Activated T-cell treated with anti-CD3 and anti-CD28 coated beads, Interleukin-2, amount 50 U/mL, for 72 hours (primary cell): ENCODE data around the gene PTBP3. TPM values are rescaled to one million over a fixed set of nuclear protein-coding genes. Genes with fewer than 3 reads are reported as not detected.
"Not testable (repeated sequence)": the region's sequence is repeated elsewhere in the genome, so short reads cannot be mapped to it uniquely, and the experiment has no call there.

Source experiments
- ATAC-seq, 2 donors: fragments of 150-1000 bp; cut with Tn5 transposase; replicated peaks in 1 of 2; 2 replicates each; pipeline ENCODE4 v1.10.0; 2021; ENCODE audit warnings: moderate library complexity in 2 of 2, mild to moderate bottlenecking in 1 of 2
- DNase-seq, 2 donors: peaks; one replicate each; pipeline ENCODE4 v3.0.0; 2021 to 2022; ENCODE audit warnings: mixed read lengths in 1 of 2
- H3K27ac Mint-ChIP-seq: one replicate; pipeline ENCODE4 v1.8.0; 2022; ENCODE audit warnings: mild to moderate bottlenecking, moderate library complexity, mixed read lengths
- H3K27me3 Mint-ChIP-seq: one replicate; pipeline ENCODE4 v1.8.0; 2022; ENCODE audit warnings: low read depth, mixed read lengths
- H3K36me3 Mint-ChIP-seq, 2 donors: one replicate each; pipeline ENCODE4 v1.8.0; 2022; ENCODE audit warnings: mixed read lengths in 2 of 2, mild to moderate bottlenecking in 1 of 2; ENCODE audit not compliant: insufficient read depth in 2 of 2
- H3K4me1 Mint-ChIP-seq: one replicate; pipeline ENCODE4 v1.8.0; 2022; ENCODE audit warnings: low read depth, mixed read lengths
- H3K4me3 Mint-ChIP-seq, 2 donors: one replicate each; pipeline ENCODE4 v1.8.0; 2022; ENCODE audit warnings: mild to moderate bottlenecking in 2 of 2, mixed read lengths in 2 of 2, moderate library complexity in 2 of 2
- H3K9me3 Mint-ChIP-seq, 2 donors: one replicate each; pipeline ENCODE4 v1.8.0; 2022; ENCODE audit warnings: mixed read lengths in 2 of 2
- total RNA-seq, 2 donors: library from RNA; stranded (reverse); gene quantifications; one replicate each; pipeline ENCODE4 v1.2.3, GENCODE V29; 2022

PTBP3 gene
- total RNA-seq, 2 donors from 2014 or later: 125 to 138 TPM

DNA sequence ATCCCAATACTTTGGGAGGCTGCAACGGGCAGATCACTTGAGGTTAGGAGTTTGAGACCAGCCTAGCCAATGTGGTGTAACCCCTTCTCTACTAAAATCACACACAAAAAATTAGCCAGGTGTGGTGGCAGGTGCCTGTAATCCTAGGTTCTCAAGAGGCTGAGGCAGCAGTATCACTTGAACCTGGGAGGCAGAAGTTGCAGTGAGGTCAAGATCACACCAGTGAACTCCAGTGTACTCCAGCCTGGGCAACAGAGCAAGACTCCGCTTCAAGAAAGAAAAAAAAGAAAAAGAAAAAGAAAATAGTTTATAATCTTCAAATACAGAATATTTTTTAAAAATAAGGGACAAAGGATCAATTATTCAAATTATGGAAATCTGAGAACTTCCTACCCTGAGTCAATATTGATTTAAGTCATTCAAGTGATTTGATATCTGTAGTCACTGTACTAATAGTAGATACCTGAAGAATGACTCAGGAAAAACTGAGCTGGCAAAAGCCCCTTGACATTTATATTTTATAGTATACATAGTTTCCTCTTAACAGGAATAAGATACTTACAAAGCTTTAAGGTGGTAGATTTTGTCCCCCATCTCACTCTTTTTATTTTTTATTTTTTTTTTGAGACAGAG is 61.8 kb downstream of the PTBP3 start:
- DNase-seq (no peak), ATAC-seq (no peak)
- H3K4me1 Mint-ChIP-seq: peaks cover 39% of the 10 kb centered on the region
- no peak overlapping the region for H3K27ac Mint-ChIP-seq
- H3K36me3 Mint-ChIP-seq: peaks cover 0 to 2% of the 10 kb centered on the region in 2 donors
- H3K4me3 Mint-ChIP-seq: no peak overlapping the region
- H3K27me3 Mint-ChIP-seq: no peaks in the 10 kb centered on the region
- H3K9me3 Mint-ChIP-seq: no peaks in the 10 kb centered on the region

DNA sequence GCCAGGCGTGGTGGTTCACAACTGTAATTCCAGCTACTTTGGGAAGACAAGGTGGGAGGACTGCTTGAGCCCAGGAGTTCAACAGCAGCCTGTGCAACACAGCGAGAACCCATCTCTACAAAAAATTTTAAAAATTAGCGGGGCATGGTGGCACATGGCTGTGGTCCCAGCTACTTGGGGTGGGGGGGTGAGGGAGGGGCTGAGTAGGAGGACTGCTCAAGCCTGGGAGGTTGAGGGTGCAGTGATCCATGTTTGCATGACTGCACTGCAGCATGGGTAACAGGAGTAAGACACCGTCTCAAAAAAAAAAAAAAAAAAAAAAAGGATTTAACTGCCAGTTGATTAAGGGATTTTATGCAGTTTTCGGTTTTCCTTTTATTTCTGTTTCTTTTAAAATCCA is 65.0 kb downstream of the PTBP3 start:
- Mint-ChIP-seq H3K27ac (no peak overlapping the region), H3K9me3 (no peaks in the 10 kb centered on the region), H3K4me3 (no peak overlapping the region), H3K4me1 (peaks cover 15% of the 10 kb centered on the region), H3K27me3 (no peaks in the 10 kb centered on the region), H3K36me3 (peaks cover 0 to 5% of the 10 kb centered on the region in 2 donors)
- DNase-seq: no peak
- no peak for ATAC-seq

DNA sequence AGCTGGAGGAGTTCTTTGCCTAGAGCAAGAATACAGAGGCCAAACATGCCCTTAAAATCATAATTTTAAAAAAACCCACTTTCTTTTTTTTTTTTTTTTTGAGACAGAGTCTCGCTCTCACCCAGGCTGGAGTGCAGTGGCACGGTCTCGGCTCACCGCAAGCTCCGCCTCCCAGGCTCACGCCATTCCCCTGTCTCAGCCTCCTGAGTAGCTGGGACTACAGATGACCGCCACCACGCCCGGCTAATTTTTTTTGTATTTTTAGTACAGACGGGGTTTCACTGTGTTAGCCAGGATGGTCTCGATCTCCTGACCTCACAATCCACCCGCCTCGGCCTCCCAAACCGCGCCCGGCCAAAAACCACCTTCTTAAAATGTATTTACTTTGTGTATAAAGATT is 66.3 kb downstream of the PTBP3 start:
- DNase-seq, H3K4me3 Mint-ChIP-seq, H3K4me1 Mint-ChIP-seq, H3K27me3 Mint-ChIP-seq, H3K9me3 Mint-ChIP-seq, ATAC-seq, H3K36me3 Mint-ChIP-seq, H3K27ac Mint-ChIP-seq: not testable (repeated sequence)

DNA sequence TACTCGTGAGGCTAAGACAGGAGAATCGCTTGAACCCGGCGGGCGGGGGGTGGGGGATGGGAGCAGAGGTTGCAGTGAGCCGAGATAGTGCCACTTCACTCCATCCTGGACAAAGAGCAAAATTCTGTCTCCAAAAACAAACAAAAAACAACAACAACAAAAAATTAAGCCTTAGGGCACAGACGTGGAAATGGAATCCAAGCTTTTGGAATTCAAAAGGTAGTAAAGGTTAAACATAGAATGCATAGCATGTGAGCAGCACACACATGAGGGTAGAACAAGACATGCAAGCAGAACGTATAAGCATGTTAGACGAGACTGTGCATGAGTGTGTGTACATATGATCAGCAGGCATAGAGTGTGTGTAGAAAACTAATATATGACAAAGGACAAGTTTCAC is 68.0 kb downstream of the PTBP3 start:
- Mint-ChIP-seq H3K9me3 (no peaks in the 10 kb centered on the region), H3K36me3 (peaks cover 2 to 9% of the 10 kb centered on the region in 2 donors), H3K27me3 (no peaks in the 10 kb centered on the region), H3K4me3 (no peak overlapping the region), H3K27ac (no peak overlapping the region), H3K4me1 (peaks cover 15% of the 10 kb centered on the region)
- no peak for DNase-seq
- ATAC-seq: no peak

DNA sequence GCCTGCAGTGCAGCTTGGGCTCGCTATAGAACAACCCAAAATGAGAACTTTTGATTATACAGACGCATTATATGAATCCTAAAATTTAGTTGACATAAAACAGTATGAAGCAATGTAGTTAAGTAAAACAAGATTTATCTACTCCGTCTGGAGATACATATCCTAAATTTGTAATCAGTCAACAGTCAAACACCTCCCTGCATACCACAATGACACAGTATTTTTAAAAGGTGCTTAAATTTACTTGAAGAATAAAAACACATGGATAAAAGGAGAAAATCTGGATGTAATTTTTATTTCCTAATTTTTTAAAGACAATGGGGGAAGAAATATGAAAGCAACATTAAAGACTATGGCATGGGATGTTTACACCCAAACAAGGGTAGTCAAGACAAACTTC is 70.8 kb downstream of the PTBP3 start:
- Mint-ChIP-seq H3K4me1 (peaks cover 17% of the 10 kb centered on the region), H3K27ac (no peak overlapping the region), H3K36me3 (peaks cover 2 to 17% of the 10 kb centered on the region in 2 donors), H3K4me3 (no peak overlapping the region), H3K9me3 (no peaks in the 10 kb centered on the region), H3K27me3 (no peaks in the 10 kb centered on the region)
- no peak for DNase-seq
- no peak for ATAC-seq

DNA sequence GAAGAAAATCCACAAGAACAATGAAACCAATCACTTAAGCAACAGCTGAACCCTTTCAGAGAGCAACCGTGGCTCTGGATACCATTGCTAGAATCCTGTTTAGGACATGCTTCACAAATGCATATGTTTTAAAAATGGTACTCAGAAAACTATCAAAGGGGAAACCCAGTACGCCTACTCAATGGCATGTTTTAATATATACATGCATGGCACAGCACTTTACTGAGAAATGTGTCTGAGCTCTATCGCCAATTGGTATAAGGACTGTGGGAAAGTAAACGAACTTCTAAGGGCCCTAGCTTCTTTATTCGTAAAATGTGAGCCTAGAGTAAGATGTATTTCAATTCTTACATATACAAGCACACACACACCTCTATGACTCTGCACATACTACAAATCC is 72.3 kb downstream of the PTBP3 start:
- Mint-ChIP-seq H3K27ac (no peak overlapping the region), H3K9me3 (no peaks in the 10 kb centered on the region), H3K36me3 (peaks cover 2 to 17% of the 10 kb centered on the region in 2 donors), H3K4me3 (no peak overlapping the region), H3K4me1 (peaks cover 17% of the 10 kb centered on the region), H3K27me3 (no peaks in the 10 kb centered on the region)
- no peak for DNase-seq
- no peak for ATAC-seq

DNA sequence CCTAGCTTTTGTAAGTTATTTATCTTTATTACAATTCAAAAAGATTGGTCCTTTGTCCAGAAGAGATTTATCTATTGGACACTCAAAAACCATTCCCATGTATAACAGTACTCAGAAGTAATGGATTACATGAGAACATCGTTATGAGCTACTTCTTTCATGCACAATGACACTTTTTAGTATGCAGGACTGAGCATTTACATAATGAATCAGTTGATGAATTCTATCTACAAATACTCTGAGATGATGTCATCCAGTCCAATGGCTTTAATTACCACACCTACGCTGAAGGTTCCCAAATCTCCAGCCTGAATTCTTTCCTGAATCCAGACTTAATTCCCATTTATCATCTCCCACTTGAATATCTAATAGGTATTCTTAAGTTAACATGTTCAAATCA is 75.3 kb downstream of the PTBP3 start:
- Mint-ChIP-seq H3K4me1 (peaks cover 20% of the 10 kb centered on the region), H3K4me3 (no peak overlapping the region), H3K36me3 (peaks cover 6 to 17% of the 10 kb centered on the region in 2 donors), H3K27ac (no peak overlapping the region), H3K27me3 (no peaks in the 10 kb centered on the region), H3K9me3 (no peaks in the 10 kb centered on the region)
- ATAC-seq (no peak), DNase-seq (no peak)

DNA sequence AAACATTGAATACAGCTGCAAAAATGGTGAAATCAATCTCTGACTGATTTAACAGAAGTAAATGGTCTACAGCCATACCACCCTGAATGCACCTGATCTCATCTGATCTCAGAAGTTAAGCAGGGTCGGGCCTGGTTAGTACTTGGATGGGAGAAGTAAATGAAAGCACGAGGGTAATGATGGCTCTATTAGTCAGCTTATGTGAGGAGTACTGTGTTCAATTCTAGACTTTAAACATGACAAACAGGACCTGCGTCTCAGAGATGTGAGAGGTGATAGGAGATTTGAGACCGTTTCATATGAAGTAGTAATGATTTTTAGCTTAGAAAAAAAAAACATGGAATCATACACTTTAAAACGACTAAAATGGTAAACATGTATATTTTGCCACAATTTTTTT is 81.2 kb downstream of the PTBP3 start:
- ATAC-seq: peak; percentile 32 to 66
- peak overlapping the region in 1 of 2 donors; percentile 0 for H3K4me3 Mint-ChIP-seq
- peaks cover 30% of the 10 kb centered on the region for H3K4me1 Mint-ChIP-seq
- H3K27ac Mint-ChIP-seq: peak overlapping the region; percentile 12
- H3K9me3 Mint-ChIP-seq: no peaks in the 10 kb centered on the region
- H3K27me3 Mint-ChIP-seq: no peaks in the 10 kb centered on the region
- H3K36me3 Mint-ChIP-seq: peaks cover 4 to 12% of the 10 kb centered on the region in 2 donors
- DNase-seq: peak in 1 of 2 donors; percentile 12

DNA sequence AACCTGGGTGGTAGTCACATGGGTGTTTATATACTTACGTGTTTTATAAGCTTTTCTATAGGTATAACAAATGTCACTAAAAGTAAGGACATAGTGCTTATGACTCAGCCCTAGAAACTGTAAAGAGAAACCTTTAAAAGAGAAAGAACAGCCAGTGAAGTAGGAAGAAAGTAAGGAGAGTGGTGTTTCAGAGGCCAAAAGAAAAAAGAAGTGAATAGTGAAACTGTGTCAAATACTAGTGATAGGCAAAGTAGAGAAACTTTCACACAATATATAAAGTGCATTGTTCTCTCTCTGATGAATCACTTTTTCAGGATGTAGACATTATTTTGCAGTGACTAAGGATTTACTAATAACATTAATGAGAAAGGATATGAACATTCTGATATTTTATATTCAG is 84.1 kb downstream of the PTBP3 start:
- H3K36me3 Mint-ChIP-seq: peaks cover 2 to 14% of the 10 kb centered on the region in 2 donors
- H3K4me1 Mint-ChIP-seq: peaks cover 30% of the 10 kb centered on the region
- no peaks in the 10 kb centered on the region for H3K27me3 Mint-ChIP-seq
- no peak for DNase-seq
- peak; percentile 58 to 69 for ATAC-seq
- H3K4me3 Mint-ChIP-seq: peak overlapping the region; percentile 2 to 60
- peak overlapping the region; percentile 89 for H3K27ac Mint-ChIP-seq
- H3K9me3 Mint-ChIP-seq: no peaks in the 10 kb centered on the region

DNA sequence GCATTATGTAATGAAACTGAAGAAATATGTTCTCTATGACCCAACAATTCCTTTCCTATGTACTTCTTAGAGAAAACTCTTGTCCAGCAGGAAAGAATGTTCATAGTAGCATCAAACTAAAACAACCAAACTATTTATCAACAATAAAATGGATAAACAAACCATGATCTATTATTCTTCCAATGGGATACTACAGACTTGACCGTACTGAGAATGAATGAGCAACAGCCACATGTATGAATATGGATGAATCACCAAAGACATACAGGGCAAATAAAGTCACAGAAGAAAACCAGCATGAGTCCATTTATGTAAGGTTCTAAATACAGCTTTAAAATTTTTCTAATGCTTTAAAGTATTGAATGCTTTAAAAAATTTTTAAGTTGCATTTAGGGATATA is 84.7 kb downstream of the PTBP3 start:
- H3K27ac Mint-ChIP-seq: peak overlapping the region; percentile 89
- H3K4me3 Mint-ChIP-seq: peak overlapping the region; percentile 2 to 60
- peaks cover 30% of the 10 kb centered on the region for H3K4me1 Mint-ChIP-seq
- no peaks in the 10 kb centered on the region for H3K27me3 Mint-ChIP-seq
- H3K9me3 Mint-ChIP-seq: no peaks in the 10 kb centered on the region
- DNase-seq (no peak), ATAC-seq (no peak)
- peaks cover 2 to 10% of the 10 kb centered on the region in 2 donors for H3K36me3 Mint-ChIP-seq

DNA sequence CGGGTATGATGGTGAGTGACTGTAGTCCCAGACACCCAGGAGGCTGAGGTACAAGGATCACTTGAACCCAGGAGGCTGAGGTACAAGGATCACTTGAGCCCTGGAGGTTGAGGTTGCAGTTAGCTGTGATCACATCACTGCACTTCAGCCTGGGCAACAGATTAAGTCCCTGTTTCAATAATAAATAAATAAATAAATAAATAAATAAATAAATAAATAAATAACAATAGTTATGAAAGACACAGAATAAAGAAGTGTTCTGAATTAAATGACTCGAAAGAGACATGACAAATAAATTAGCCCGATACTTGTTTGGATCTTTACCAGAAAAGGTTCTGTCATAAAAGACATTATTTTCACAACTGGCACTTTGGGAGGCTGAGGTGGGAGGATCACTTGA is 86.3 kb downstream of the PTBP3 start:
- no peaks in the 10 kb centered on the region for H3K27me3 Mint-ChIP-seq
- no peak overlapping the region for H3K27ac Mint-ChIP-seq
- H3K9me3 Mint-ChIP-seq: no peaks in the 10 kb centered on the region
- peaks cover 0 to 7% of the 10 kb centered on the region in 2 donors for H3K36me3 Mint-ChIP-seq
- H3K4me3 Mint-ChIP-seq: no peak overlapping the region
- DNase-seq: no peak
- H3K4me1 Mint-ChIP-seq: peaks cover 20% of the 10 kb centered on the region
- ATAC-seq: no peak

DNA sequence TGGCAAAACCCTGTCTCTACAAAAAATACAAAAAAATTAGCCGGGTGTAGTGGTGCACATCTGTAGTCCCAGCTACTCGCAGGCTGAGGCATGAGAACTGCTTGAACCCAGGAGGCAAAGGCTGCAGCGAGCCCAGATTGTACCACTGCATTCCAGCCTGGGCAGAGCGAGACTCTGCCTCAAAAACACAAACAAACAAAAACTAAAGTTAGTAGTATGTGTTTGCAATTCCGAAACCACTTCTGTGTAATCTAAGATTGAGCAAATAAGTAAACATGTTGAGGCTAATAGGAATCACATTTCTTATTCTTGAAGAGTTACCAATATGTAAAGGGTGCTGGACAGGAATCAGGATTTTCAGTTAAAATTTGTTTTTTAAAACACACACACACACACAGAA is 88.3 kb downstream of the PTBP3 start:
- ATAC-seq (no peak), DNase-seq (no peak)
- no peaks in the 10 kb centered on the region for H3K9me3 Mint-ChIP-seq
- H3K36me3 Mint-ChIP-seq: peaks cover 0 to 6% of the 10 kb centered on the region in 2 donors
- H3K27me3 Mint-ChIP-seq: no peaks in the 10 kb centered on the region
- H3K27ac Mint-ChIP-seq: no peak overlapping the region
- H3K4me1 Mint-ChIP-seq: peaks cover 18% of the 10 kb centered on the region
- no peak overlapping the region for H3K4me3 Mint-ChIP-seq

DNA sequence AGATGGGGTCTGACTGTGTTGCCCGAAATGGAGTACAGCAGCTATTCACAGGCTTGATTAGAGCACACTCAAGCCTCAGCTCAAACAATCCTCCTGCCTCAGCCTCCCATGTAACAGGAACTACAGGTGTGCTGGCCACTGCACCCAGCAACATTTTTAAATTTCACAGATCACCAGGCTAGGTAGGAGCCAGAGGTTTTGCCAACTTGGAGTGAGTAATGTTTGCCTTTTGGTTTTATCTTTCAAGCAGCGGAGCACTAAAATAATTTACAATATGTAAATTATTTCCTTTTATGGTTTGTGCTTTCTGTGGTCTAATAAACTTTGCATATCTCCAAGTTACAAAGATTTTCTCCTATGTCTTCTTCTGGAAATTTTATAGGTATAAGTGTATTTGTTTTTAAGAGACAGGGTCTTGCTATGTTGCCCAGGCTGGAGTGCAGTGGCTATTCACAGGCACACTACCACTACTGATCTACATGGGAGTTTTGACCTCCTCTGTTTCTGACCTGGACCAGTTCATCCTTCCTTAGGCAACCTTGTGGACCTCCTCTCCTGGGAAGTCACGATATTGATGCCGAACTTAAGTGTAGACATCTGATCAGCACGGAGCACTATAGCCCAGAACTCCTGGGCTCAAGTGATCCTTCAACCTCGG is 91.1 kb downstream of the PTBP3 start:
- H3K27ac Mint-ChIP-seq: no peak overlapping the region
- no peak overlapping the region for H3K4me3 Mint-ChIP-seq
- H3K36me3 Mint-ChIP-seq: peaks cover 0 to 10% of the 10 kb centered on the region in 2 donors
- DNase-seq: no peak
- H3K9me3 Mint-ChIP-seq: no peaks in the 10 kb centered on the region
- ATAC-seq: no peak
- H3K27me3 Mint-ChIP-seq: no peaks in the 10 kb centered on the region
- no peaks in the 10 kb centered on the region for H3K4me1 Mint-ChIP-seq

DNA sequence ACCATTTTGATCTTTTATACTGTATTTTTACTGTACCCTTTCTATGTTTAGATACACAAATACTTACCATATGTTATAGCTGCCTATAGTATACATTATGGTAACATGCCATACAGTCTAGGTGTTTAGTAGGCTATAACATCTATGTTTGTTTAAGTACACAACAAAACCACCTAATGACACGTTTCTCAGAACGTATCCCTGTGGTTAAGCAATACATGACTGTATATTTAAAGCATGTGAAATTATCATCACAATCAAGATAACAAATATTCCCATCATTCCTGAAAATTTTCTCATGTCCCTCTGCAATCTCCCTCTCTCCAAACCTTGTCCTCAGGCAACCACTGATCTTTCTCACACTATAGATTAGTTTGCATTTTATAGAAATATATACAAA is 91.9 kb downstream of the PTBP3 start:
- peaks cover 0 to 10% of the 10 kb centered on the region in 2 donors for H3K36me3 Mint-ChIP-seq
- no peak for ATAC-seq
- no peaks in the 10 kb centered on the region for H3K4me1 Mint-ChIP-seq

More for the DNA sequence above, 91.9 kb downstream of the PTBP3 start:
- H3K27me3 Mint-ChIP-seq: no peaks in the 10 kb centered on the region
- no peak overlapping the region for H3K4me3 Mint-ChIP-seq
- DNase-seq: no peak
- H3K9me3 Mint-ChIP-seq: no peaks in the 10 kb centered on the region
- H3K27ac Mint-ChIP-seq: no peak overlapping the region
